CD4-positive, alpha-beta T cell treated with Interleukin-6 at 100 ng/mL for 8 hours (primary cell): Measurements from ENCODE around the gene SLC23A1.
"Not testable (repeated sequence)": the region's sequence is repeated elsewhere in the genome, so short reads cannot be mapped to it uniquely, and the experiment has no call there.

Experiments
- DNase-seq: peaks from one replicate; pipeline ENCODE4 v3.0.0-alpha.2; 2020; ENCODE audit warnings: mixed read lengths, low spot score

SLC23A1 gene

GRCh38 chr5:139369181-139369580, 13.9 kb downstream of the SLC23A1 start:
- DNase-seq: no peak

GRCh38 chr5:139368613-139369012, 14.5 kb downstream of the SLC23A1 start:
- no peak for DNase-seq

DNA sequence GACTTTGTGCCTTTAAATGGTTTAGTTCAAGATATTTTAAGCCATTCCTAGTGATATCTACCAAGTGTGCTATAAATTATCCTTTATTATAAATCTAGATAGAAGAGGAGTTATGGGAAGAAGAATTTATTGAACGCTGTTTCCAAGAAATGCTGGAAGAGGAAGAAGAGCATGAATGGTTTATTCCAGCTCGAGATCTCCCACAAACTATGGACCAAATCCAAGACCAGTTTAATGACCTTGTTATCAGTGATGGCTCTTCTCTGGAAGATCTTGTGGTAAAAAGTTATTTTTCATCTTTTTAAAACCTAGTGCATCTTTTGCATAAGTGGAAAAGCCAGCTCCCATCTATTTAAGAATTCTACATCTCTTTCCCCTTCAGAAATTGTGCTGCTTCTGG, 18.6 kb downstream of the SLC23A1 start:
- no peak for DNase-seq

DNA sequence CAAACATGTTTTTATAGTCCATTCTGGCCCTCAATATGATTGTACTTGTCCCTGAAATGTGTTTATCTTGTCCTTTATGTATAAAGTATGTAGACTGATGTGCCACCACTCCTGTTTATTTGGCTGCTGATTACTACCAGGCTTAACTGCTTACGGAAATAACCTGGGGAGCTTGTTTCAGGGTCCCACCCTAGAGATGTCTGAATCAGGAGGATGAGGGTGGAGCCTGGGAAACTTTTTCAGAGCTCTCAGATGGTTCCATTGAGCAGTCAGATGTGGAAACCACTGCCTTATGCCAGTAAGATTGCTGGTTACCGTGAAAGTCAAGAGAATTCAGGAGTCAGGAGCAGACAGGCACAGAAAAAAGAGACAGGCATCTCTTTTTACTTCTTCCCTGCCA, 19.2 kb downstream of the SLC23A1 start:
- DNase-seq: no peak

DNA sequence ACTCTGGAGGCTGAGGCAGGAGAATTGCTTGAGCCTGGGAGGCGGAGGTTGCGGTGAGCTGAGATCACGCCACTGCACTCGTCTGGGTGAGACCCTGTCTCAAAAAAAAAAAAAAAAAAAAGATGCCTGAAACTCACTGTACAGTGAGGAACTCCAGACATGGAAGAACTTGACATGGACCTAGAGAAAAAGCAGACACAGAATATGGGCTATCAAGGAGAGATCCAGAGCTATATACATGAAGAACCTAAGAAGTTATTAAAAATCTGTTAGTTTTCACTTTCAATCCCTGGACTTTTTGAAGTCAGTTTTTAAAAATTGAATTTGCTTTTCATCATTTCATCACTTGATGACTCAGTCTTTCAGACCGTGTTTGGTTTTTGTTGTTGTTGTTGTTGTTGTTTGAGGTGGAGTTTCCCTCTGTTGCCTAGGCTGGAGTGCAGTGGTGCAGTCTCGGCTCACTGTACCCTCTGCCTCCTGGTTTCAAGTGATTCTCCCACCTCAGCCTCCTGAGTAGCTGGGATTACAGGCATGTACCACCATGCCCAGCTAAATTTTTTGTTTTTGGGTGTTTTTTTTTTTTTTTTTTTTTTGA, 21.2 kb downstream of the SLC23A1 start:
- DNase-seq: no peak

DNA sequence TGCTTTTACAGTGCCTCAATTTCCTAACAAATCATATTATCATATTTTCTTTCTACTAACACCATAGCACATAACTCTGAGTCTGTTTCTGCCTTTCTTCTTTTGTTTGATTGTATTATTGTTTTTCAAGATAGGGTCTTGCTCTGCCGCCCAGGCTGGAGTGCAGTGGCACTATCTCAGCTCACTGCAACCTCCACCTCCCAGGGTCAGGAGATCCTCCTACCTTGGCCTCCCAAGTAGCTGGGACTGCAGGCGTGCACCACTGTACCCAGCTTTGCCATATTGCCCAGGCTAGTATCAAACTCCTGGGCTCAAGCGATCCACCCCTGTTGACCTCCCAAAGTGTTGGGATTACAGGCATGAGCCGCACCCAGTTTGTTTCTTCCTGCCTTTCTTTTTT, 22.7 kb downstream of the SLC23A1 start:
- no peak for DNase-seq

DNA sequence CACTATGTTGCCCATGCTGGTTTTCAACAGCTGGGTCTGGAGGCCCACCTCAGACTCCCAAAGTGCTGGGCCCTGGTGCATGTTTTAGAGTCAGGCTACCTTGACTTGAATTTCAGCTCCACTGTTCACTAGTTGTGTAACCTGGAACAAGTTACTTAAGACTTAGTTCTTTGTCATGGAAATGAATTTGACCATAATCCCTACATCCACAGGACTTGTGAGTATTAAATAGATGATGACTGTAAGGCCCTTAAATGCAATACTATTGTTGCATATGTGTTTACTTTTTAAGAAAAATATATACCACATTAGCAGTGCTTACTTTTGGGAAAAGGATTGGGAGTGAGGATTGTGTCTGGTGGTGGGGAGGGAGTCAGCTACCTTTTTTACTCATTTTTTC, 25.0 kb downstream of the SLC23A1 start:
- DNase-seq: no peak

DNA sequence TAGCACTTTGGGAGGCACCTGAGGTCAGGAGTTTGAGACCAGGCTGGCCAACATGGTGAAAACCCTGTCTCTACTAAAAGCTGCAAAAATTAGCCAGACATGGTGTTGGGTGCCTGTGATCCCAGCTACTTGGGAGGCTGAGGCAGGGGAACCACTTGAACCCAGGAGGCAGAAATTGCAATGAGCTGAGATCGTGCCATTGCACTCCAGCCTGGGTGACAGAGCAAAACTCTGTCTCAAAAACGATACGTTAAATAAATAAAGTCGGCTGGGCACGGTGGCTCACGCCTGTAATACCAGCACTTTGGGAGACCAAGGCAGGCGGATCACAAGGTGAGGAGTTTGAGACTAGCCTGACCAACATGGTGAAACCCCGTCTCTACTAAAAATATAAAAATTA, 27.2 kb downstream of the SLC23A1 start:
- not testable (repeated sequence) for DNase-seq

- no peak for DNase-seq
Measured at GRCh38 chr5:139354186-139354585, 28.9 kb downstream of the SLC23A1 start.

DNA sequence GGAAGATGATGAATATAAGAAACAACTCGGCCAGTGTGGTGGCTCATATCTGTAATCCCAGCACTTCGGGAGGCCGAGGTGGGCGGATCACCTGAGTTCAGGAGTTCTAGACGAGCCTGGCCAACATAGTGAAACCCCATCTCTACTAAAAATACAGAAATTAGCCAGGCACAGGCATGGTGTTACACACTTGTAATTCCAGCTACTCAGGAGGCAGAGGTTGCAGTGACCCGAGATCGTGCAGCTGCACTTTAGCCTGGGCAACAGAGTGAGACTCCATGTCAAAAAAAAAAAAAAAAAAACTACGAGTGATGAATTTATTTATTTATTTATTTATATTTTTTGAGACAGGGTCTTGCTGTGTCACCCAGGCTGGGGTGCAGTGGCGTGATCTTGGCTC, 35.2 kb downstream of the SLC23A1 start:
- not testable (repeated sequence) for DNase-seq

GRCh38 chr5:139345442-139345841, 37.7 kb downstream of the SLC23A1 start:
- DNase-seq: not testable (repeated sequence)

DNA sequence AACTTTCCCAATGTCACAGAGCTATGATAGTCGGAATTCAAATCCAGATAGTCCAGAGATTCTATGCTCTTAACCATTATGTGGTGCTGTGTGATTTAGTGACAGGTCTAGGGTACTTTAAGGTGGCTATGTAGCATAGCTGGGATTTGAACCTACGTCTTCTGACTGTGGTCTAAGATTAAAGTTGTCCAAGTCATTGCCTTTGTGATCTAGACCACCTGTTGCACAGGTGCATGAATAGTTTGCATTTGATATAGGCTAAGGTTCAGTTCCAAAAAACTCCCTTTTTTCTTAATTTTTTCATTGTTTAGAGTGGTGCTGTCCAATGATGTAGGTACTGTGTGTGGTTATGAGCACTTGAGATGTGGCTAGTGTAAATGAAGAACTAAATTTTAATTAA, 38.9 kb downstream of the SLC23A1 start:
- DNase-seq: no peak

DNA sequence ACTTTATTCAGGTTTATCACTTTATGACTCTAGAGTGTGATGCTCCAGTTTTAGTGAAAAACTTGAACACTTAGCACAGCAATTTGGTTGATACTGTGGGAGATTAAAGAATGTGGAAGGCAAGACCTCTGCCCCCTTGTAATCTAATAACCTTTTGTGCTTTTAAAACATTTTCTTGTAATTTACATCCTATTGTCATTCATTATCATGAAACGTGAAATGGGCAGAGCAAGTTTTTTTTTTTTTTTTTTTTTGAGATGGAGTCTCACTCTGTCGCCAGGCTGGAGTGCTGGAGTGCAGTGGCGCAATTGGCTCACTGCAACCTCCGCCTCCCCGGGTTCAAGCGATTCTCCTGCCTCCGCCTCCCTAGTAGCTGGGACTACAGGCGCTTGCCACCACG, 39.6 kb downstream of the SLC23A1 start:
- no peak for DNase-seq

- DNase-seq: peak; percentile 79
Measured at GRCh38 chr5:139342423-139342723, 40.7 kb downstream of the SLC23A1 start.

GRCh38 chr5:139341689-139342422, 41.2 kb downstream of the SLC23A1 start, which contains the start of gene PAIP2:
Gene PAIP2, plus strand, starts transcription at chr5:139341854. Its CDS starts 21,931 bp downstream, at chr5:139363785.
- DNase-seq: peak; percentile 97

- DNase-seq: no peak
Measured at GRCh38 chr5:139341187-139341688, 41.9 kb downstream of the SLC23A1 start.

GRCh38 chr5:139340051-139340450, 43.0 kb downstream of the SLC23A1 start:
- DNase-seq: no peak

DNA sequence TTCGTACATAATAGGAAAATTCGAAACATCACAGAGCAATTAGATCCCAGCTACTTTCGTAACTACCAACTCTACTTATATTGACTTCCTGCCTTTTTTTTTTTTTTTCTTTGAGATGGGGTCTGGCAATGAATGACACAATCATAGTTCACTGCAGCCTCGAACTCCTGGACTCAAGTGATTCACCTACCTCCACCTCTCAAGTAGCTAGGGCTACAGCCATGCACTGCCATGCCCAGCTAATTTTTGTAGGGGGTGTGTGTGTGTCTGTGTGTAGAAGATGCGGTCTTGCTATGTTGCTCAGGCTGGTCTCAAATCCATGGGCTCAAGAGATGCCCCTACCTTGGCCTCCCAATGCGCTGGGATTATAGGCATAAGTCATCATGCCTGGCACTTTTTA, 47.3 kb downstream of the SLC23A1 start:
- DNase-seq: no peak
